Measurements from ENCODE around the gene SLC29A3. TPM values are rescaled to one million over a fixed set of nuclear protein-coding genes. Genes with fewer than 3 reads are reported as not detected.
A peak's percentile ranks its signal among the peaks of the same experiment; 100 is the strongest.

SLC29A3 gene
- total and polyA plus RNA-seq, 5 donors from 2014 or later, result 4.8 to 16.2 (median 11.1) TPM

- H3K4me1 Mint-ChIP-seq, result peaks cover 0 to 2% (median 0%) of the 10 kb centered on the region in 4 donors
- Histone ChIP-seq H3K36me3 (ENCODE audit: control insufficient read depth, insufficient read depth, low read length) (peaks cover 3% of the 10 kb centered on the region), H3K4me3 (ENCODE audit: low read depth, low read length) (no peak overlapping the region), H3K9me3 (ENCODE audit: control insufficient read depth in 2 of 2, low read length in 2 of 2) (no peaks in the 10 kb centered on the region), H3K27me3 (ENCODE audit: control insufficient read depth, insufficient read depth, low read length) (no peaks in the 10 kb centered on the region), H3K27ac (ENCODE audit: insufficient read depth, low read length, poor library complexity, severe bottlenecking) (no peak overlapping the region), H3K4me1 (ENCODE audit: control insufficient read depth, insufficient read depth, low read length, poor library complexity, severe bottlenecking) (no peaks in the 10 kb centered on the region)
- no peaks in the 10 kb centered on the region for H3K9me3 Mint-ChIP-seq
- ATAC-seq (ENCODE audit: low read depth in 2 of 2) (no peak), DNase-seq (no peak)
- H3K36me3 Mint-ChIP-seq, result peaks cover 20% of the 10 kb centered on the region
- H3K27ac Mint-ChIP-seq, result no peak overlapping the region
- peak overlapping the region in 1 of 4 donors; percentile 79 for H3K4me3 Mint-ChIP-seq
- H3K27me3 Mint-ChIP-seq, result no peaks in the 10 kb centered on the region
Measured at GRCh38 chr10:71348850-71349249, 29.8 kb downstream of the SLC29A3 start.

GRCh38 chr10:71349406-71349805 is 30.3 kb downstream of the SLC29A3 start:
- no peak overlapping the region for H3K27ac Mint-ChIP-seq
- no peaks in the 10 kb centered on the region for H3K9me3 Mint-ChIP-seq
- no peak overlapping the region for H3K4me3 Mint-ChIP-seq
- no peaks in the 10 kb centered on the region for H3K4me1 ChIP-seq (ENCODE audit: control insufficient read depth, insufficient read depth, low read length, poor library complexity, severe bottlenecking)
- peaks cover 20% of the 10 kb centered on the region for H3K36me3 Mint-ChIP-seq
- H3K27me3 Mint-ChIP-seq, result no peaks in the 10 kb centered on the region
- no peaks in the 10 kb centered on the region for H3K27me3 ChIP-seq (ENCODE audit: control insufficient read depth, insufficient read depth, low read length)
- peaks cover 3% of the 10 kb centered on the region for H3K36me3 ChIP-seq (ENCODE audit: control insufficient read depth, insufficient read depth, low read length)
- H3K4me1 Mint-ChIP-seq, result peaks cover 0 to 2% (median 0%) of the 10 kb centered on the region in 4 donors
- no peak overlapping the region for H3K27ac ChIP-seq (ENCODE audit: insufficient read depth, low read length, poor library complexity, severe bottlenecking)
- no peaks in the 10 kb centered on the region for H3K9me3 ChIP-seq (ENCODE audit: control insufficient read depth in 2 of 2, low read length in 2 of 2)
- DNase-seq (no peak), ATAC-seq (ENCODE audit: low read depth in 2 of 2) (no peak)
- H3K4me3 ChIP-seq (ENCODE audit: low read depth, low read length), result no peak overlapping the region

- Histone ChIP-seq H3K27me3 (ENCODE audit: control insufficient read depth, insufficient read depth, low read length) (no peaks in the 10 kb centered on the region), H3K27ac (ENCODE audit: insufficient read depth, low read length, poor library complexity, severe bottlenecking) (no peak overlapping the region), H3K9me3 (ENCODE audit: control insufficient read depth in 2 of 2, low read length in 2 of 2) (no peaks in the 10 kb centered on the region), H3K4me3 (ENCODE audit: low read depth, low read length) (no peak overlapping the region), H3K4me1 (ENCODE audit: control insufficient read depth, insufficient read depth, low read length, poor library complexity, severe bottlenecking) (no peaks in the 10 kb centered on the region), H3K36me3 (ENCODE audit: control insufficient read depth, insufficient read depth, low read length) (peaks cover 10% of the 10 kb centered on the region)
- DNase-seq (no peak), ATAC-seq (ENCODE audit: low read depth in 2 of 2) (no peak)
- Mint-ChIP-seq H3K36me3 (peaks cover 26% of the 10 kb centered on the region), H3K9me3 (no peaks in the 10 kb centered on the region), H3K27ac (no peak overlapping the region), H3K4me3 (no peak overlapping the region), H3K27me3 (no peaks in the 10 kb centered on the region), H3K4me1 (no peaks in the 10 kb centered on the region)
Measured at GRCh38 chr10:71351087-71351486, 32.0 kb downstream of the SLC29A3 start.

GRCh38 chr10:71351628-71352319 is 32.7 kb downstream of the SLC29A3 start:
- no peak overlapping the region for H3K4me3 Mint-ChIP-seq
- no peak overlapping the region for H3K27ac Mint-ChIP-seq
- no peaks in the 10 kb centered on the region for H3K9me3 Mint-ChIP-seq
- H3K4me1 Mint-ChIP-seq, result no peaks in the 10 kb centered on the region
- no peak overlapping the region for H3K27ac ChIP-seq (ENCODE audit: insufficient read depth, low read length, poor library complexity, severe bottlenecking)
- DNase-seq (no peak), ATAC-seq (ENCODE audit: low read depth in 2 of 2) (no peak)
- H3K27me3 ChIP-seq (ENCODE audit: control insufficient read depth, insufficient read depth, low read length), result no peaks in the 10 kb centered on the region
- no peak overlapping the region for H3K4me3 ChIP-seq (ENCODE audit: low read depth, low read length)
- H3K36me3 ChIP-seq (ENCODE audit: control insufficient read depth, insufficient read depth, low read length), result peaks cover 16% of the 10 kb centered on the region
- no peaks in the 10 kb centered on the region for H3K4me1 ChIP-seq (ENCODE audit: control insufficient read depth, insufficient read depth, low read length, poor library complexity, severe bottlenecking)
- no peaks in the 10 kb centered on the region for H3K27me3 Mint-ChIP-seq
- peaks cover 27% of the 10 kb centered on the region for H3K36me3 Mint-ChIP-seq
- no peaks in the 10 kb centered on the region for H3K9me3 ChIP-seq (ENCODE audit: control insufficient read depth in 2 of 2, low read length in 2 of 2)

GRCh38 chr10:71353639-71354038 is 34.6 kb downstream of the SLC29A3 start:
- Mint-ChIP-seq H3K36me3 (peaks cover 38% of the 10 kb centered on the region), H3K9me3 (no peaks in the 10 kb centered on the region), H3K27ac (no peak overlapping the region), H3K4me1 (no peaks in the 10 kb centered on the region), H3K27me3 (no peaks in the 10 kb centered on the region), H3K4me3 (no peak overlapping the region)
- Histone ChIP-seq H3K36me3 (ENCODE audit: control insufficient read depth, insufficient read depth, low read length) (peaks cover 26% of the 10 kb centered on the region), H3K4me1 (ENCODE audit: control insufficient read depth, insufficient read depth, low read length, poor library complexity, severe bottlenecking) (no peaks in the 10 kb centered on the region), H3K4me3 (ENCODE audit: low read depth, low read length) (no peak overlapping the region), H3K27me3 (ENCODE audit: control insufficient read depth, insufficient read depth, low read length) (no peaks in the 10 kb centered on the region), H3K27ac (ENCODE audit: insufficient read depth, low read length, poor library complexity, severe bottlenecking) (no peak overlapping the region), H3K9me3 (ENCODE audit: control insufficient read depth in 2 of 2, low read length in 2 of 2) (no peaks in the 10 kb centered on the region)
- DNase-seq (no peak), ATAC-seq (ENCODE audit: low read depth in 2 of 2) (no peak)

GRCh38 chr10:71354776-71355175 is 35.7 kb downstream of the SLC29A3 start:
- Histone ChIP-seq H3K4me1 (ENCODE audit: control insufficient read depth, insufficient read depth, low read length, poor library complexity, severe bottlenecking) (no peaks in the 10 kb centered on the region), H3K9me3 (ENCODE audit: control insufficient read depth in 2 of 2, low read length in 2 of 2) (no peaks in the 10 kb centered on the region), H3K27ac (ENCODE audit: insufficient read depth, low read length, poor library complexity, severe bottlenecking) (no peak overlapping the region), H3K4me3 (ENCODE audit: low read depth, low read length) (no peak overlapping the region), H3K27me3 (ENCODE audit: control insufficient read depth, insufficient read depth, low read length) (no peaks in the 10 kb centered on the region), H3K36me3 (ENCODE audit: control insufficient read depth, insufficient read depth, low read length) (peaks cover 25% of the 10 kb centered on the region)
- no peaks in the 10 kb centered on the region for H3K9me3 Mint-ChIP-seq
- H3K27ac Mint-ChIP-seq, result no peak overlapping the region
- H3K27me3 Mint-ChIP-seq, result no peaks in the 10 kb centered on the region
- H3K4me1 Mint-ChIP-seq, result no peaks in the 10 kb centered on the region
- H3K36me3 Mint-ChIP-seq, result peaks cover 45% of the 10 kb centered on the region
- DNase-seq (no peak), ATAC-seq (ENCODE audit: low read depth in 2 of 2) (no peak)
- H3K4me3 Mint-ChIP-seq, result no peak overlapping the region

- H3K4me3 Mint-ChIP-seq, result no peak overlapping the region
- no peak overlapping the region for H3K27ac Mint-ChIP-seq
- H3K9me3 Mint-ChIP-seq, result no peaks in the 10 kb centered on the region
- Histone ChIP-seq H3K27ac (ENCODE audit: insufficient read depth, low read length, poor library complexity, severe bottlenecking) (no peak overlapping the region), H3K4me3 (ENCODE audit: low read depth, low read length) (no peak overlapping the region), H3K27me3 (ENCODE audit: control insufficient read depth, insufficient read depth, low read length) (no peaks in the 10 kb centered on the region), H3K4me1 (ENCODE audit: control insufficient read depth, insufficient read depth, low read length, poor library complexity, severe bottlenecking) (no peaks in the 10 kb centered on the region), H3K9me3 (ENCODE audit: control insufficient read depth in 2 of 2, low read length in 2 of 2) (no peaks in the 10 kb centered on the region), H3K36me3 (ENCODE audit: control insufficient read depth, insufficient read depth, low read length) (peaks cover 23% of the 10 kb centered on the region)
- no peaks in the 10 kb centered on the region for H3K4me1 Mint-ChIP-seq
- no peaks in the 10 kb centered on the region for H3K27me3 Mint-ChIP-seq
- ATAC-seq (ENCODE audit: low read depth in 2 of 2), result no peak
- peaks cover 40% of the 10 kb centered on the region for H3K36me3 Mint-ChIP-seq
- no peak for DNase-seq
Measured at GRCh38 chr10:71355886-71356285, 36.8 kb downstream of the SLC29A3 start.

- ATAC-seq (ENCODE audit: low read depth in 2 of 2) (no peak), DNase-seq (no peak)
- peaks cover 44% of the 10 kb centered on the region for H3K36me3 Mint-ChIP-seq
- no peaks in the 10 kb centered on the region for H3K9me3 ChIP-seq (ENCODE audit: control insufficient read depth in 2 of 2, low read length in 2 of 2)
- no peaks in the 10 kb centered on the region for H3K27me3 ChIP-seq (ENCODE audit: control insufficient read depth, insufficient read depth, low read length)
- no peak overlapping the region for H3K27ac ChIP-seq (ENCODE audit: insufficient read depth, low read length, poor library complexity, severe bottlenecking)
- H3K9me3 Mint-ChIP-seq, result no peaks in the 10 kb centered on the region
- no peaks in the 10 kb centered on the region for H3K27me3 Mint-ChIP-seq
- no peak overlapping the region for H3K4me3 ChIP-seq (ENCODE audit: low read depth, low read length)
- no peaks in the 10 kb centered on the region for H3K4me1 Mint-ChIP-seq
- H3K4me1 ChIP-seq (ENCODE audit: control insufficient read depth, insufficient read depth, low read length, poor library complexity, severe bottlenecking), result no peaks in the 10 kb centered on the region
- no peak overlapping the region for H3K4me3 Mint-ChIP-seq
- peaks cover 23% of the 10 kb centered on the region for H3K36me3 ChIP-seq (ENCODE audit: control insufficient read depth, insufficient read depth, low read length)
- peak overlapping the region in 1 of 3 donors; percentile 67 for H3K27ac Mint-ChIP-seq
Measured at GRCh38 chr10:71357792-71358265, 38.8 kb downstream of the SLC29A3 start.

All from CD4-positive, CD25-positive, alpha-beta regulatory T cell (primary cell).